Posterior vena cava (tissue), 2 donors: Measurements from ENCODE around the gene TADA2B. TPM values are rescaled to one million over a fixed set of nuclear protein-coding genes. Genes with fewer than 3 reads are reported as not detected.

Source experiments
- DNase-seq: peaks from one replicate; pipeline ENCODE4 v3.0.0-alpha.2; 2020; ENCODE audit warnings: low spot score
- intact Hi-C, 2 donors: fragments of 100-400 bp; cut with DNase I; formaldehyde crosslinking; loops; one replicate each; pipeline versions ENCODE4 v1.14.1 to v1.14.2; 2022 to 2023
- total RNA-seq, 2 donors: library from RNA; stranded (reverse); fragmentation: NEBNext Ultra II Directional; extraction: Animal tissue kit (Norgen Biotek cat#: 25700); gene quantifications; one replicate each; pipeline ENCODE4 v1.2.1, GENCODE V29; 2021
- donor health status: DM: yes; HTN: yes; CAD: no.
- donor health status: DM: yes; HTN: yes; CAD: no.

The TADA2B gene
- total RNA-seq, 2 donors from 2014 or later = 16.8 to 19.7 TPM

DNA sequence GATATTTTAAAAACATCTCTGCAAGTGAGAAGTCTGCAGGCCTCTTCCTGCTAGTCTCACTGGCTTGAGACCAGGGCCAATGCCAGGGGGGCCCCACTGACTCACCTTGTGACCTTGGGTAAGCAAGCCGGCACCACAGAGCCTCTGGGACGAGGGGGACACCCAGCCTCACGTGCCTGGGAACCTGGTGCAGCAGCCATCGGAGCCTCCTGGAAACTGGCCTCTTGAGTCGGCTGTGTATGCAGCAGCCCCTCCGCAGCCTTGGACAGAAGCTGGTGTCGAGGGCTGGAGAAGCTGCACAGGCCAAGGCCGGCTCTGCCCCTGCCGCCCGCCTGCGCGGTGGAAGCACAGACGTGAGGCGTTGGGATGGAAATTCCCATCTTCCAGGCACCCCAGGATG is 8.7 kb downstream of the TADA2B start:
- no peak for DNase-seq
- intact Hi-C loops = no loop called here

DNA sequence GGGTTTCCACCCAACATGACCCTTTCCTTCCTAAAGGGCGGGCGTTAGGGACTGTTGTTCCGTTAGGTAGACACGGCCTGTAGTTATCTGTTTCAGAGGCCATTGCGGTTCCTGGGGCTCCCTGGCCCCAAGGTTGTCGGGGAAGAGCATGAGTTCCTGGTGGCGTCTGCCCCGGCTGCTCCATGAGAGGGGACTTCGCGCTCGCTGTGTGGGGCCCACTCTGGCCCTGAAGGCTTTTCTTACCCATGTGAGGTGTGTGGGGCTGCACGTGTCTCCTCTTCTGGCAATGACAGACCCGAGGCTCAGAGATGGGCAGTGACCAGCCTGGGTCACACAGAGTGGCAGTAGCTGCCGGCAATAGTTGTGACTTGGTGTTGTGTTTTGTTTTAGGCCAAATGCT is 9.1 kb downstream of the TADA2B start:
- intact Hi-C loops = no loop called here
- DNase-seq = no peak

DNA sequence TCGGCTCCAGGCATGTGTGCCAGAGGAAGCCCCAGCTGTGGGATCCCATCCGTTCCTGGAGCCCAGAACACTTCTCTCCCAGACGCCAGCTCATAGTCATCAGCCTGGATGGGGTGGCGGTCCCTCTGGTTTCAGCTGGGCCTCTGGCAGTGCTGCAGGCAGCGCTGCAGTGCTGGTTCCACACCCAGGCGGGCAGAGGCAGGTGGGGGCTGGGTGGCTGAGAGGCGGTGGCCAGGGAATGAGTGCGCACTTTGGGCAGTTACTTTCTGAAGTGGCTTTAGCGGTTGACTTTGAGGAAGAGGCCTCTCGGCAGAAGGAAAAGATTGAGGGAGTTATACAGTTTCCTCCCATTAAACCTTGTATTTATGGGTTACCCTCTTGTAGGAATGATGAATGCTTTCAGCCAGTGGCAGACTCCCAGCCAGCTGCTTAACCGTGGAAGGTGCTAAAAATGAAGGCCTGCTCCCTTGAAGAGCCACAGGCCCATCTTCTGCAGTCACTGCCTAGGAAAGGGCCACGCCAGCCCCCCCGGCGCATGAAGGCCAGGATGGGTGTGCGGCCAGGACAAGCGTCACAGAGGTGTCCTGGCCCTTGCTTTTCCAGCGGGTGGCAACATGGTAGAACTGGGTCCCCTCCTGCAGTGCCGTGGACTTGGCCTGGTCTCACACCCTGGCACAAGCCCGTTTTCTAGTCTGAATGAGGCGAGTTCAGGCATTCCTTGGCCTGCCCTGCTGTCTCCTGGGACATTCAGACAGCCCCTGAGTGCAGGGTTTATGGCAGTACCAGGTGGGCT is 9.9 kb downstream of the TADA2B start:
- DNase-seq = no peak
- intact Hi-C loops = no loop called here

DNA sequence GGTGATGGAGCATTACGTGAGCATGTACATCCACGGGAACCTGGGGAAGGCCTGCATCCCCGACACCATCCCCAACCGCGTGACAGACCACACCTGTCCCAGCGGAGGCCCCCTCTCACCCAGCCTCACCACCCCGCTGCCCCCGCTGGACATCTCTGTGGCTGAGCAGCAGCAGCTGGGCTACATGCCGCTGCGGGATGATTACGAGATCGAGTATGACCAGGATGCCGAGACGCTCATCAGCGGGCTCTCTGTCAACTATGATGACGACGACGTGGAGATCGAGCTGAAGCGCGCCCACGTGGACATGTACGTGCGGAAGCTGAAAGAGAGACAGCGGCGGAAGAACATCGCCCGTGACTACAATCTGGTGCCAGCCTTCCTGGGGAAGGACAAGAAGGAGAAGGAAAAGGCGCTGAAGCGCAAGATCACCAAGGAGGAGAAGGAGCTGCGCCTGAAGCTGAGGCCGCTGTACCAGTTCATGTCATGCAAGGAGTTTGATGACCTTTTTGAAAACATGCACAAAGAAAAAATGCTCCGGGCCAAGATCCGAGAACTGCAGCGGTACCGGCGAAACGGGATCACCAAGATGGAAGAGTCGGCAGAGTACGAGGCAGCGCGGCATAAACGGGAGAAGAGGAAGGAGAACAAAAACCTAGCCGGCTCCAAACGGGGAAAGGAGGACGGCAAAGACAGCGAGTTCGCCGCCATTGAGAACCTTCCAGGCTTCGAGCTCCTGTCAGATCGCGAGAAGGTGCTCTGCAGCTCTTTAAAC is 11.1 kb downstream of the TADA2B start:
- peak; percentile 73 for DNase-seq
- intact Hi-C loops = no loop called here

DNA sequence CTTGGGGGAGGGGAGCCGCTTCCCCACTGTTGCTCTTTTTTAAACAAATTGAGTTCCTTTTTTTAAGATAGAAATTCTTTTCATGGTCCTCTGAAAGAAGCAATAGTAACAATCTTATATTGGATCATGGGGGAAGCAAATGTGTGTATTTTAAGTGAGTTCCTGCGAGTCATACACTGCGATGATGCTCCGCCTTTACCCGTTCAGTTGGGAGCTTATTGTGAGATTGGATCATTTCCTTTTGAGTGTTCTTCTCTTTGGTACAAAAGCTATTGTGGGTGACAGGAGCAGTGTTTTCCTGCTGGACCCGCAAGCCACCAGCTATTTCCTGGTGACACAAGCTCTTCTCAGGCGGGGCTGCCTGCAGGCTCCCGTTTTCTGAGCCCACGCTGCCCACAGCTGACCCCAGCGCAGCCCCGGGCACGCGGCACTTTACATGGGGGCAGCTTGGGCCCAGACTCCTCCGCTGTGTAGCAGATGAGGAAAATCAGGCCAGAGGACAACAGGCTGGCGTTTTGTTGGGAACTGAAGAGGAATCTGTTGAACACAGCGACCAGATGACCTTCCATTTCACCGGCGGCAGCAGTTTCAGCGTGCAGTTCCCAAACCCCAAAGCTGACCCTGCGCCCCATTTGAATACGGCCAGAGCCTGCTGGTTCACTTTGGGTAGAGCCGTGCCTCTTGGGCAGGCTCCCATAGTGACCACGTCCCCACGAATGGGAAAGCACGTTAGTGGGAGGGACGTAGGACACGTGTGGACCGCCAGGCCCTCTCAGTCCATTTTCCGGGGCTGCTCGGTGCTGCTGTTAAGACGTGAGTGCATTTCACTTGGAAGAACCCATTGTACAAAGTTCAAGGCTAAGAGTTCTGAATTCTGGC is 12.2 kb downstream of the TADA2B start:
- no peak for DNase-seq
- intact Hi-C loops = no loop called here

DNA sequence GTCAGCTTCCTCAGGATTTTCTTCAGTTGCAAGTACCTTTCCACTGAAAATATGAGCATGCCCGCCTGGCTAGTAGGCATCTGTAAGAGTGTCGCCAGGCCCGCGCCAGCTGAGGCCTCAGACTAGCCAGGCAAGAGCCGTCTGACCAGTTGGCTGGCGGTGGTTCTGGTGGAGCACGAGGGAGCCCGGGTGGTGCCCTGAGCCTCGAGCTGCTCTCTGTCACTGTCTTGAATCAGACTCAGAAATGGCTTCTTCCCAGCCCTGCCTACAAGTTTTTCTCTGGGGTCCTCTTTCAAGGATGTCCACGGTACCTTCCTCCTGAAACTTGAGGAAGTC is 12.8 kb downstream of the TADA2B start:
- intact Hi-C loops = no loop called here
- DNase-seq = peak; percentile 66

DNA sequence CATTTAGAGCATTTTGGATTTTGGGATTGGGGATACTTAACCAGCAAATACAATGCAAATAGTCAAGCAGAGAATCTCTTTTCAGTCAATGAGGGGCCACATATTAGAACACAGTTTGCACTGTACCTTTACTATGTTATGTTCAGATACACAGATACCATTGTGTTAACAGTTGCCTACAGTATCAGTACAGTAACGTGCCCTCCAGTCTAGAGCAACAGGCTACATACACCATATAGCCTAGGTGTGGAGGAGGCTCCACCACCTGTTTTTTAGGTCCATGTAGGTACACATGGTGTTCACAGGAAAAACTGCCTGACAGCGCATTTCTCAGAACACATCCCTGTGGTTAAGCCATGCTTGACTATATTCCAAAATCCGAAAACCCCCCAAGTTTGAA is 15.6 kb downstream of the TADA2B start:
- DNase-seq = no peak
- intact Hi-C loops = no loop called here

DNA sequence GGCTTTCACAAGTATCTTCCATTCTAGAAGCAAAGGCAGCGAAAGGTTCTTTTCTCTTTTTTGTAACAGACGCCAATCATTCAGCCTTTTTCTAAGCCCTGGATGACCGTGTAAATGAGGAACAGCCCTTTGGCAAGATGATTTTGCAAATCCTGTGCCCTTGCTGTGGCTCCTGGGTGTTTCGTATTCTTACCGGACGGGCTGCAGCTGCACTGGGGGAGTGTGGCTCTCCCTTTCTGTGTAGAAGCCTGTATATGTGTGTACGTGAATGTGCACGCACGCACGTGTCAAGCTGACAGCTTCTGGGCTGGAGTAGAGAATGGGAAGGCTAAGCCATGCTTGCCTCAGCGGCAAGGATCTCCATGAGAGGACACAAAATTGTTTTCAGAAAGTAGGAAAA is 16.5 kb downstream of the TADA2B start:
- no peak for DNase-seq
- intact Hi-C loops = loop anchor here in 1 of 2 donors (10.0 kb wide), 1 partner anchor 345 kb away; the partner anchor contains the start of gene BLOC1S4

DNA sequence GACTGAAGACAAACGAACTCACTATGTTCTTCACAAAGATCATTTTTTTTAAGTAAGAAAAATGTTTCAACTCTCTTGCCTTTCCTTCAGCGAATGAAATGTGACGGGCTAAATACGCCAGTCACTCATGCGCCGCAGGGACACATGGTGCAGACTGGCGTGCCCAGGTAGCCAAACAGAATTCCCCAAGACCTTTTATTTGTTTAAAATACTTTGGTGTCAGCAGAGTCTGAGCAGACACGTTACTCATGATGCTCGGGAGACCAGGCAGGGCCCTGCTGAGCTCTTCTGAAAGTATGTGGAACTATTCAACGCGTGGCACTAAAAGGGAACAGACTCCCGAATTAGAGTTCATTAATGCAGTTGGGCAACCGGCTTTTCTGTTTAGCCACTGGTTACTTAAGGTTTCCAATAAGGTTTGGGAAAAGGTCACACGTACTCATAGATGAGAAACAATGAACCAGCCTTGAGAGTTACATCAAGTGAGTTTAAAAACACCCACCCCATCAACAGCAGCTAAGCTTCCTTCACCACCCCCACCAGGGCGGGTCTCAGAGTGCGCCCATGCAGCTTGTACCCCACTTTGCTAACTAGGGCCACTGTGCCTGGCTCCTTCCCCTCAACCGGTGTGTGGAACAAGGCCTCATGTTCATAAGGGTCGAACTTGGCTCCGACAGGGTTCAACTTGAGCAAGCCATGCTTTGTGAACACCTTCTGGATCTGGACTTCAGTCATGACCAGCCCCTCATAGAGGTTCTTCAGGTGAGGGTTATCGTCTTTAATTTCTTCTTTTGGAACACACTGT is 17.4 kb downstream of the TADA2B start:
- intact Hi-C loops = loop anchor here in 1 of 2 donors (10.0 kb wide), 1 partner anchor 346 kb away; the partner anchor contains the start of gene BLOC1S4
- DNase-seq = no peak

DNA sequence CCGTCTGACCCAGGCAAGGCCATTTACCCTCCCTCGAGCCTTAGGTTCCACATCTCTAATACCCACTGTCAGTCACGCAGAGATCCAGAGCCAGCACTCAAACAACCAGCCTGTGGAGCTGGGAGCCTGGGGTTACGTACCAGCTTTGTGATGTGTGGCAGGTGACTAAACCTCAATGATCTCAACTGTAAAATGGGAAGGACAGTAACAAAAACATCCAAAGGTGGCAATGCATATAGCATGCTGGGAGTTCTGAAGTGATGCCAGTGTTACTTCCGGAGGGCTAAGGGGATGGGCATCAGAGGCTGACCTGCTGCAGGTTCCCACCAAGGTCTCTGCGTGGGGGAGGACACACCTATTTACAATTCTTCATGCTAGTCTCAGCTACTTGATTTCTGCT is 18.6 kb downstream of the TADA2B start:
- DNase-seq = no peak

DNA sequence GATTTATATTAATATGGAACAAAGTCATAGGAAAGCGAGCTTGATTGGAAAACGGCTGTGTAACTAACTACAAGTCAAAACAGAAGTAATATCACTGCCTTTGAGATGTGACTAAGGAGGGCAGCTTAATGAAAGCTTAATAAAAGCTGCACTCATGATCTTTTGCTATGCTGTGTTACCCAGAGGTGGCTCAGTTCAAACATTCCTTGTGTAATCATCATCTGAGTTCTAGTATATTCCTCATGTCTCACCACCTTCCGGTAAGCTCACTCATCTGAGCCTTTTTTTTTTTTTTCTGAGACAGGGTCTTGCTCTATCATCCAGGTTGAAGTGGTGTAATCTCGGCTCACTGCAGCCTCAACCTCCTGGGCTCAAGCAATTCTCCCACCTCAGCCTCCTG is 19.6 kb downstream of the TADA2B start:
- intact Hi-C loops = loop anchor here in 1 of 2 donors (10.0 kb wide), 1 partner anchor 348 kb away; the partner anchor contains the start of gene BLOC1S4
- no peak for DNase-seq

More for the DNA sequence above, 18.6 kb downstream of the TADA2B start:
- intact Hi-C loops = loop anchor here in 1 of 2 donors (10.0 kb wide), 1 partner anchor 347 kb away; the partner anchor contains the start of gene BLOC1S4

DNA sequence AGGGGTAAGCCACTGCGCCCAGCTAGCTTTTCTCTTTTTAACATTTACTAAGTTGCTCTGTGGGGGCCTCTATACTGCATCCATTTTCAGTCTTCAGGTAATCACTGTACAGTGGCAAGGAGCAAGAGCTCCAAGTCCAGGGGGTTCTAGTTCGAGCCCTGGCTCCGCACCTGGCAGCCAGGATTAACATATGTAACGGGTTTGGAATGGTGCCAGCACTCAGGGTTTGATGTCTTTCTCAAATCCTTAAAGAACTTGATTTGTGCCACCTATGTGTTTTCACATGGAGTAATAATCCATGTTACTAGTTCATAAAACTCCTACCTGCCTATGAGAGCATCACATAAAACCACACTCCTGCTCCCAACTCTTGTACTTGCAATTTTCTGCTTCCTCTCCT is 20.2 kb downstream of the TADA2B start:
- intact Hi-C loops = loop anchor here in 1 of 2 donors (10.0 kb wide), 1 partner anchor 349 kb away; the partner anchor contains the start of gene BLOC1S4
- no peak for DNase-seq

DNA sequence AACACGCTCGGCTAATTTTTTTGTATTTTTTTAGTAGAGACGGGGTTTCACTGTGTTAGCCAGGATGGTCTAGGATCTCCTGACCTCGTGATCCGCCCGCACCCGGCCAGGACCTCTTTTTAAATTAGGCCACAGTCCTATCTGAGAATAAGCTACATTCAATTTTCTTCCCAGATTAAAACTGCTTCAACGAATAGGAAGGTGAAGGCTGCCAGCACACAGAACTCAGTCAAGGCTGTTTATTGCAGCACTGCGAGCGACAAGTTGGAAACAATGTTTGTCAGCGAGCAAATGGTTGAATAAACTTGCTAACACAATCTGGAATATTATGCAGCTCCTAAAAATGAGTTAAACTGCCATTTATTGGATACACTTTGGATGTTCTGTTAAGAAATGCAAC is 22.8 kb downstream of the TADA2B start:
- intact Hi-C loops = loop anchor here in 1 of 2 donors (10.0 kb wide), 1 partner anchor 351 kb away; the partner anchor contains the start of gene BLOC1S4
- no peak for DNase-seq

DNA sequence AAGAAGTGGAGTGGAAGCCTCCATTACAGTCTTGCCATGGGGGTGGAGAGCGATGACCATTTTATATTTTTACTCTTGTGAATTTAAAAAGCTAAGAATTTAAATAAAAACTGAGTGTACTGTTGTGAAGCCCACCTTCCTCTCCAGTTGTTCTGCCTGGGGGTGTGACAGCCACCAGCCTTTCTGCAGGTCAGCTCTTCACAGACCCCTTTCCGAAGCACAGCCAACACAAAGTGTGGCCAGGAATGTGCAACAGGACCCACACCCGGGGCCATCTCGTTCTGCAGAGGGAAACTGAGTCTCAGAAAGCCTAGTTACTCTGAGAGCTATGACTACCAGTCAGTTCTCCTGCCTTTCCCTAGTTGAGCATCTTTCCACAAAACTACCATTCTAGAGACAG is 23.3 kb downstream of the TADA2B start:
- intact Hi-C loops = loop anchor here in 1 of 2 donors (10.0 kb wide), 1 partner anchor 352 kb away; the partner anchor contains the start of gene BLOC1S4
- DNase-seq = no peak

DNA sequence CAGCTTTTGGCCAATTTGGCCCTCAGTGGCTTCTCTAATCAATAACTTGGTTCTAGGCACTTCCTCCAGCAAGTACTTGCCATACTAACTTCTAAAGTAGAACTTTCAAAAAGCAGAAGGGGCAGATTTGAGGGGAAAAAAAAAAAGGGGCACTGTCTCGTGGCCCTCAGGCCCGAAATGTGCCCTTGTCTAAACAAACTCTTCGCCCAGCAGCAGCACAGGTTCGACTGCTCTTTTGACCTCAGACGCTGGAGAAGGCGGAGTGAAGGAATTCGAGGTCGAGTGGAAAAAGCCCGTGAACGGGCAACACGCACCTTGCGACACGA is 23.9 kb downstream of the TADA2B start:
- intact Hi-C loops = loop anchor here in 1 of 2 donors (10.0 kb wide), 1 partner anchor 352 kb away; the partner anchor contains the start of gene BLOC1S4
- no peak for DNase-seq

DNA sequence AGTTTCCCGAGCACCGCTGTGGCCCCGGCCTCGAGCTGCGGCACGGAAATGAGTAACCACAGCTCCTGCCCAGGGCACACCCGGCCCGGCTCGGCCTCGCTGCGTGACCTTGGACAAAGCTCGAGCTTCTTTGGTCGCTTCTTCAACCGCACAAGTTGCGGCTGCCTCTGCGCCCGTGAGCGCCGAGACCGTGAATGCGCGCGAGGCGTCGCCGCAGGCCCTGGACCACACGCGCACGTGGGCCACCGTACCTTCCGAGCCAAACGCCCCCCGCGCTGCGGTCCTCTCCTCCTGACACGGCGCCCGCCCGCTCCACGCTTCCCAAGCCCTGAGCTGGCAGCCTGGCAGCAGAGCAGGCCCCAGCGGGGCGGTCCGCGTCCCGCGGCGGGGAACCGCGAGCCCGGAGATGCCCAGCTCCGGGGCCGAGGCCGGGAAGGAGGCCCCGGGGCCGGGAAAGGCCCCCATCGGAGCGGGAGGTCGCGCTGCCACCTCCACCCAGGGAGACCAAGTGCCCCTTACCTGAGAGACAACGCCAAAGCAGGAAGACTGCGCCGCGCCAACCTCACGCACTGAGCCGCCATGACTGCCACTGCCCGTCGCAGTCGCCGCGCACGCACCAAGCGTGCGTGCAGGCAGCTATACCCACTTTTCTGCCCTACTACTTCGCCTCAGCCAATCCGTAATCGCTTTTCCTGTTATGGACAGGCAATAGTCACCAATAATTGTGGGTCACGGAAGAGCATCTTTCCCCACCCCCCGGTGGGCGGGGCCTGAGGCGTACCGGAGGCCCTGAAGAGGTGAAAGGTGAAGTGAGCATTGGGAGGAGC is 24.5 kb downstream of the TADA2B start, which contains the start of gene GRPEL1:
Gene GRPEL1, minus strand, starts transcription at position 613 of the 827 bp plus-strand sequence. Its CDS starts 32 bp downstream, at position 581.
- peak; percentile 93 for DNase-seq
- intact Hi-C loops = loop anchor here in 1 of 2 donors (10.0 kb wide), 1 partner anchor 353 kb away; the partner anchor contains the start of gene BLOC1S4

DNA sequence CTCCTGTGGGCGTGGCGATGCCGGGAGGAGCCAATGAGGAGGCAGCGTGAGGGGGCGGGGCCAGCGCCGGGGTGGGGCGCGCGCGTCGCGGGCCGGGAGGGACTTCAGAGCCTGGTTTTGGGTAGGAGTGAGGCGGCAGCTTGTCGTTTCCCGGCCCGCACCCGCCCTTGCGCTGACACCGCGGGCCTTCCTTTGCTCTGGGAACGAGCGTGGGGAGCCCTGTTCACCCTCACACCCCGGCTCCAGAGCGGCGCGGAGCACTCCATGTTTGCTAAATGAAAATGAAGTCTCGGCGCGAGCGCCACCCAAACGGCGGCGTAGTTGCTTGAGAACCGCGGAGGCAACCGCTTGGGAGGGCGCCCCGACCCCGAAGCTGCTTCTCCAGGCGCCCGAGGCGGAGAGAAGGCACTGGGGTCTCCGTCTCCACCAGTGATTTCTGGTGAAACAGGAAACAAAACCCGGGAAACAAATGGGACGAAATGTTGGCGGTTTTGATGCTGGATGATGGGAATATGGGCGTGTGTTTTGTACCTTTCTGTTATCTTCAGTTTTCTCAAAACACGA is 25.2 kb downstream of the TADA2B start:
- intact Hi-C loops = loop anchor here in 1 of 2 donors (10.0 kb wide), 1 partner anchor 354 kb away; the partner anchor contains the start of gene BLOC1S4
- DNase-seq = peak; percentile 100
